ENCODE results near the gene STH. TPM values are rescaled to one million over a fixed set of nuclear protein-coding genes. Genes with fewer than 3 reads are reported as not detected.

Gene STH
- total and polyA plus RNA-seq, 12 donors = not detected

DNA sequence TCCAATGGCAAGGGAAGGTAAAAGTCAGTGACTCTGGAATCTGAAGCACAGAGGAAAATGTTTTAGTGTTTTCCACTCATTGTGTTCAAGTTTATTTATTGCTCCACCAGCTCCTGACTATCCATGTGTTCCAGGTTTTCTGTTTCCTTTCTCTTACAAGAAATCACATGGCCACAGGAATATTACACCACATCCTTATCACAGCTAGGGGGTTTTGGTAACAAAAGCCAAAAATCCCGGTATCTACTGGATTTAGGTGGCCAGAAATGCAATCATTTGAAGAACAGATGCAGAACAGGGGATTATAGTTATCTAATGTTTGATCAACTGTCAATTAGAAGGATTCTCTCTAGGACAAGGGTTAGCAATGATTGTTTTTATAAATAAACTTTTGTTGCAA, 47.9 kb downstream of the STH start:
- no peak overlapping the region for H3K4me3 ChIP-seq
- H3K4me1 ChIP-seq = peaks cover 0 to 43% (median 28%) of the 10 kb centered on the region in 9 donors
- TF ChIP-seq, protein P1, sequence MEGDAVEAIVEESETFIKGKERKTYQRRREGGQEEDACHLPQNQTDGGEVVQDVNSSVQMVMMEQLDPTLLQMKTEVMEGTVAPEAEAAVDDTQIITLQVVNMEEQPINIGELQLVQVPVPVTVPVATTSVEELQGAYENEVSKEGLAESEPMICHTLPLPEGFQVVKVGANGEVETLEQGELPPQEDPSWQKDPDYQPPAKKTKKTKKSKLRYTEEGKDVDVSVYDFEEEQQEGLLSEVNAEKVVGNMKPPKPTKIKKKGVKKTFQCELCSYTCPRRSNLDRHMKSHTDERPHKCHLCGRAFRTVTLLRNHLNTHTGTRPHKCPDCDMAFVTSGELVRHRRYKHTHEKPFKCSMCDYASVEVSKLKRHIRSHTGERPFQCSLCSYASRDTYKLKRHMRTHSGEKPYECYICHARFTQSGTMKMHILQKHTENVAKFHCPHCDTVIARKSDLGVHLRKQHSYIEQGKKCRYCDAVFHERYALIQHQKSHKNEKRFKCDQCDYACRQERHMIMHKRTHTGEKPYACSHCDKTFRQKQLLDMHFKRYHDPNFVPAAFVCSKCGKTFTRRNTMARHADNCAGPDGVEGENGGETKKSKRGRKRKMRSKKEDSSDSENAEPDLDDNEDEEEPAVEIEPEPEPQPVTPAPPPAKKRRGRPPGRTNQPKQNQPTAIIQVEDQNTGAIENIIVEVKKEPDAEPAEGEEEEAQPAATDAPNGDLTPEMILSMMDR (IDR thresholded peaks at IDR 0.05) = peak in 2 of 9 donors; percentile 12 to 46
- H3K27me3 ChIP-seq = no peaks in the 10 kb centered on the region
- peak in 1 of 8 donors; percentile 37 for ATAC-seq
- 47 to 55% methylated on average over 1 of the region's 1 CpG for WGBS, 2 donors
- intact Hi-C loops (cut with DNase I) = loop anchor here in 2 of 10 donors (5.0 kb wide), 2 partner anchors 145 to 165 kb away; partner anchors contain the start of gene KANSL1 (in 1 of the 2)
- H3K9me3 ChIP-seq = no peaks in the 10 kb centered on the region
- DNase-seq = no peak
- H3K27ac ChIP-seq = peak overlapping the region in 3 of 10 donors; percentile 17 to 61 (median 30)
- peaks cover 0 to 97% (median 31%) of the 10 kb centered on the region in 9 donors for H3K36me3 ChIP-seq

GRCh38 chr17:46047398-46047797, 48.3 kb downstream of the STH start:
- Histone ChIP-seq H3K27ac (peak overlapping the region in 2 of 10 donors; percentile 30 to 61), H3K36me3 (peaks cover 0 to 97% (median 31%) of the 10 kb centered on the region in 9 donors), H3K4me1 (peaks cover 0 to 44% (median 28%) of the 10 kb centered on the region in 9 donors), H3K9me3 (no peaks in the 10 kb centered on the region), H3K27me3 (no peaks in the 10 kb centered on the region), H3K4me3 (no peak overlapping the region)
- DNase-seq = no peak
- ATAC-seq = no peak
- TF ChIP-seq, protein P1 (IDR thresholded peaks at IDR 0.05) = no peak
- 91 to 98% methylated on average over 5 of the region's 5 CpGs for WGBS, 2 donors
- intact Hi-C loops (cut with DNase I) = loop anchor here in 2 of 10 donors (5.0 kb wide), 2 partner anchors 145 to 165 kb away; partner anchors contain the start of gene KANSL1 (in 1 of the 2)

DNA sequence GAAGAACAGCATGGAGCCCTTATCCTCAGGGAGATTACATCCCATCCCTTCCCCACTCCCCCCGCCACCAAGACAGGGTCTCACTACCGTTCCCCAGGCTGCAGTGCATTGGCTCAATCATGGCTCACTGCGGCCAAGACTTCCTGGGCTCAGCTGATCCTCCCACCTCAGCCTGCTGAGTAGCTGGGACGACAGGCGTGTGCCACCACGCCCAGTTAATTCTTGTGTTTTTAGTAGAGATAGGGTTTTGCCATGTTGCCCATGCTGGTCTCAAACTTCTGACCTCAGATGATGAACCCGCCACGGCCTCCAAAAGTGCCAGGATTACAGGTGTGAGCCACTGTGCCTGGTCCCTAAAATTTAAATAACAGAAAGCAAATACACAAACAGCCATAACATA, 48.8 kb downstream of the STH start:
- H3K4me3 ChIP-seq = no peak overlapping the region
- no peaks in the 10 kb centered on the region for H3K9me3 ChIP-seq
- DNase-seq (no peak), ATAC-seq (no peak)
- no peaks in the 10 kb centered on the region for H3K27me3 ChIP-seq
- H3K4me1 ChIP-seq = peaks cover 0 to 44% (median 28%) of the 10 kb centered on the region in 9 donors
- peaks cover 0 to 93% (median 31%) of the 10 kb centered on the region in 9 donors for H3K36me3 ChIP-seq
- no peak overlapping the region for H3K27ac ChIP-seq
- WGBS, 2 donors = 89 to 92% methylated on average over 8 of the region's 8 CpGs
- TF ChIP-seq, protein P1 (IDR thresholded peaks at IDR 0.05) = no peak
- intact Hi-C loops (cut with DNase I) = loop anchor here in 2 of 10 donors (5.0 kb wide), 2 partner anchors 144 to 164 kb away; partner anchors contain the start of gene KANSL1 (in 1 of the 2)

Other genes starting within 250 kb of the STH start
- under 1 TPM in 2 of 10 donors, not detected in 8; 0.30 to 0.63 TPM for gene CRHR1, start 214.9 kb upstream of the STH start, total RNA-seq
- gene CRHR1, start 214.9 kb upstream of the STH start, polyA plus RNA-seq = not detected
- not detected for gene SPPL2C, start 154.4 kb upstream of the STH start, total RNA-seq
- not detected for gene SPPL2C, start 154.4 kb upstream of the STH start, polyA plus RNA-seq
- 10 to 100 TPM; 17.4 to 63.3 (median 34.4) TPM for gene MAPT, start 104.7 kb upstream of the STH start, total RNA-seq
- 10 to 100 TPM in 1 of 2 donors, under 1 TPM in 1; 0.90 to 10.5 TPM for gene MAPT, start 104.7 kb upstream of the STH start, polyA plus RNA-seq
- gene KANSL1, start 194.2 kb downstream of the STH start, total RNA-seq = 10 to 100 TPM; 32.5 to 52.5 (median 42.5) TPM
- 10 to 100 TPM in 1 of 2 donors, 1 to 10 TPM in 1; 8.2 to 22.8 TPM for gene KANSL1, start 194.2 kb downstream of the STH start, polyA plus RNA-seq